22Rv1 (cell line): Measurements from ENCODE around the gene C14orf132.

Experiments used
- CTCF ChIP-seq: fragments of 450-650 bp; IDR thresholded peaks from 2 replicates; pipeline ENCODE4 v1.5.1; 2017; ENCODE audit warnings: mild to moderate bottlenecking
- ZFX ChIP-seq: fragments of 450-650 bp; IDR thresholded peaks from 2 replicates; pipeline ENCODE4 v1.6.1; 2017; ENCODE audit warnings: antibody characterized with exemption, borderline replicate concordance

- TF ChIP-seq CTCF, result no peak
- TF ChIP-seq ZFX, result no peak
Measured at GRCh38 chr14:96085369-96085768, 46.2 kb downstream of the C14orf132 start.
